Thyroid gland (tissue), 4 donors: Measurements from ENCODE around the gene IKZF2.

ENCODE experiments used
- CTCF ChIP-seq, 6 experiments: fragments of 200-600 bp in 3 of 6; fragments of 450-650 bp in 3 of 6; sonication (generic) in 3 of 6; IDR thresholded peaks; one replicate each; pipeline ENCODE4 v1.5.1; 2016 to 2019; ENCODE audit warnings: antibody characterized with exemption in 6 of 6, mild to moderate bottlenecking in 2 of 6, inconsistent platforms in 1 of 6, moderate library complexity in 1 of 6
- POLR2A ChIP-seq, 2 donors: fragments of 450-650 bp; IDR thresholded peaks; one replicate each; pipeline ENCODE4 v1.6.1; 2017; ENCODE audit warnings: antibody characterized with exemption in 2 of 2, mild to moderate bottlenecking in 2 of 2, moderate library complexity in 1 of 2

DNA sequence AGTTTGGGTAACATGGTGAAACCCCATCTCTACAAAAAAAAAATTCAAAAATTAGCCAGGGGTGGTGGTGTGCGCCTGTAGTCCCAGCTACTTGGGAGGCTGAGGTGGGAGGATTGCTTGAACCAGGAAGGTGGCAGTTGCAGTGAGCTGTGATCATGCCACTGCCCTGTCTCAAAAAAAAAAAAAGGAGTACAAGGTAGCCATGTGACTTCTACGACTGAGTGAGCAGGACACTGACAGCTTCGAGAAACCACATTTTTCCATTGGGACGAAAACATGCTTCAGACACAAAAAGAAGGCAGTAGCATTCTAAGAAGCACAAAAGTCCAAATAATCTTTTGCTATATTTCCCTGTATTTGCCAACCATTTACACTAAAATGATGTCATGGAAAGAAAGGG lies 19.7 kb upstream of the IKZF2 start:
- no peak for TF ChIP-seq POLR2A (IDR thresholded peaks at IDR 0.05)
- TF ChIP-seq CTCF (IDR thresholded peaks at IDR 0.05): no peak
